Measurements from ENCODE around the gene ADSS1.
A peak's percentile ranks its signal among the peaks of the same experiment; 100 is the strongest.

Gene ADSS1

DNA sequence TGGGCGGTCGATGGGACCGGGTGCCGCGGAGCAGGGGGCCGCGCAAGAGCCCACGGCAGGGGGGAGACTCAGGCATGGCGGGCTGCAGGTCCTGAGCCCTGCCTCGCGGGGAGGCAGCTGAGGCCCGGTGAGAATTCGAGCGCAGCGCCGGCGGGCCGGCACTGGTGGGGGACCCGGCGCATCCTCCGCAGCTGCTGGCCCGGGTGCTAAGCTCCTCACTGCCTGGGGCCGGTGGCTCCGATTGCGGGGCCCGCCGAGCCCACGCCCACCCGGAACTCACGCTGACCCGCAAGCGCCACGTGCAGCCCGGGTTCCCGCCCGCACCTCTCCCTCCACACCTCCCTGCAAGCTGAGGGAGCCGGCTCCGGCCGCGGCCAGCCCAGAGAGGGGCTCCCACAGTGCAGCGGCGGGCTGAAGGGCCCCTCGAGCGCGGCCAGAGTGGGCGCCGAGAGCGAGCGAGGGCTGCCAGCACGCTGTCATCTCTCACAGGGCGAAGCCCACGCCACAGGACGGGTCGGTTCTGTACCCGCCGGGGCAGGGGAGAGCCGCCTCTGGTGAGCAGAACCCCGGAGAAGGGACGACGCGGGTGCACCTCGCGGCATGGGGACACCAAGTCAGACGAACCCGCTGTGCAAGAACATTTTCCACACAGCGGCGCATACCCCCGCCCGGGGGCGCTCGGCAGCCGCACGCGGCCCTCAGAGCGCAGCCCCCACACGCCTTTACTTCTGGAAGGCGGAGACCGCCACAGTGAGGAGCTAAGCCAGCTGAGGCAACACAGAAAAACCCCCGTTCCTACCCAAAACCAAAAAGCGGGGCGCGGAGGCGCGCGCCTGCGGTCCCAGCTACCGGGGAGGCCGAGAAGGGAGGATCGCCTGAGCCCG lies 27.8 kb downstream of the ADSS1 start:
- no peak for DNase-seq

DNA sequence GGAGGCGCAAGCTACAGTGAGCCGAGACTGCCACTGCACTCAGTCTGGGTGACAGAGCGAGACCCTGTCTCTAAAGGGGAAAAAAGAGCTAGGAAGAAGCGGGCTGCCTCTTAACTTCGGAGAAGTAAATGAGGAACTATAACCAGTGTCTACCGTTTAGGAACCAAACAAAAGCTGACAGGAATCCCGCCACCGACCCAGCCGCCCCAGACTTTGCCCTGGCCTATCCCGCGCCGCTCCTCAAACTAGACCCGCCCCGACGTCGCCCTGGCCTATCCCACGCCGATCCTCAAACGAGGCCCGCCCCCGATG lies 28.4 kb downstream of the ADSS1 start:
- no peak for DNase-seq

DNA sequence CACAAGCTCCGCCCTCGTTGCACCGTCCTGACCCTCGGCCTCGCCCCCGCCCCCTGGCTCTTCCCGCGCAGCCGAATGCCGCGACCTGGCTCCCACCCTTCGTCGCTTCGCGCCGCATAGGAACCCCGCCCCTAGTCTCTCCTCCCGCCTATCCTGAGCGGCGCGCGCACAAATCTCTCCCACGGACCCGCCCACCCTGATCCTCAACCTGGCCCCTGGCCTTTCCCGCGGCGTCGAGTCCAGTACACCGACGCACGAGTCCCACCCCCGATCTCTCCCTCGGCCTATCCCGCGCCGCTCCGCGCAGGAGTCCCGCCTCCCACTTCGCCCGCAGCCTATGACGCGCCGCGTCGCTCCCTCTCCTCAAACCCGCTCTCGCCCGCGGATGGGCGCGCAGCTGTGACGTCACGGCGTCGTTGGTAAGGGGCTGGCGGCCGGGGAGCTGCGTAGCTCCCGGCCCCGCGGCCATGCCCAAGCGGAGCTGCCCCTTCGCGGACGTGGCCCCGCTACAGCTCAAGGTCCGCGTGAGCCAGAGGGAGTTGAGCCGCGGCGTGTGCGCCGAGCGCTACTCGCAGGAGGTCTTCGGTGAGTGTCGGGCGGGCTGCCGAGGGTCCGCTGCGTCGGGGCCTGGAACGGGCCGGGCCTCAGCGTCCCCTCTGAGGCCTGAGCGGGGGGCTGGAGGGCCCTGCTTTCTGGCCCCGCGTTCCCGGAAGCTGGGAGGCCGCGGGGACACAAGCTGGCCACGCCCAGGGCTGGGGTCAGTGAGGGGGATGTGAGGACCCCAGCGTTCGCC lies 28.9 kb downstream of the ADSS1 start, which contains the start of gene SIVA1:
Gene SIVA1, plus strand, starts transcription at position 413 of the 793 bp plus-strand sequence. Its CDS starts 55 bp downstream, at position 468.
- DNase-seq, result peak; percentile 100

DNA sequence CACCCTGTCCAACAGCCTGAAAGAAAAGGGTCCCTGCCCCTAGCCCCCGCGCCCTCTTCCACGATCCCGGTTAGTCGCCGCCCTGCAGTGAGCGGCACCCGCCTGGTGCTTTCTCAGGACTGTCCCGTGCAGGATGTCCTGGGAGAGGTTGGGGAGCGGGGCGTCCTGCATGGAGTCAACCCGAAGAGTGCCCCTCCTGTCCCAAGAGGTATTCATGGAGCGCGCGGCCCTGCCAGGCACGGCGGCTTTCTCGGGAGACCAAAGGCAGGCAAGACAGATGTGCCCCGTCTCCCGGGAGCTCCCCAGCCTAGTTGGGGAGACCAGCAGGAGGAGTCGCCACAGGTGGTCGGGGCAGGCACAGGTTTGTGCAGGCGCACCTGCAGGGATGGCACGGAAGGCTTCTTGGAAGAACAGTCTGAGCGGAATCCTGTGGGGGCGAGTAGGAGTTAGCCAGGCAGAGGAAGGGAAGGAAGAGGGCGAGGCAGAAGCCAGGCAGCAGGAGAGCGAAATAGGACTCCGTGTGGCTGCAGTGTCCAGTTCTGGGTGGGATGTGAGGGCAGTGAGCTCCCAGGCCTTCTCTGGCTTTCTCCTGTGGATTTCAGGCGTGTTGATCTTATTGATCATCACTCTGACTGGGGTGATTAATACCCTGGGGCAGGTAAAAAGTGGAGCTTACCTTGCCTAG lies 29.6 kb downstream of the ADSS1 start:
- DNase-seq, result peak; percentile 46

DNA sequence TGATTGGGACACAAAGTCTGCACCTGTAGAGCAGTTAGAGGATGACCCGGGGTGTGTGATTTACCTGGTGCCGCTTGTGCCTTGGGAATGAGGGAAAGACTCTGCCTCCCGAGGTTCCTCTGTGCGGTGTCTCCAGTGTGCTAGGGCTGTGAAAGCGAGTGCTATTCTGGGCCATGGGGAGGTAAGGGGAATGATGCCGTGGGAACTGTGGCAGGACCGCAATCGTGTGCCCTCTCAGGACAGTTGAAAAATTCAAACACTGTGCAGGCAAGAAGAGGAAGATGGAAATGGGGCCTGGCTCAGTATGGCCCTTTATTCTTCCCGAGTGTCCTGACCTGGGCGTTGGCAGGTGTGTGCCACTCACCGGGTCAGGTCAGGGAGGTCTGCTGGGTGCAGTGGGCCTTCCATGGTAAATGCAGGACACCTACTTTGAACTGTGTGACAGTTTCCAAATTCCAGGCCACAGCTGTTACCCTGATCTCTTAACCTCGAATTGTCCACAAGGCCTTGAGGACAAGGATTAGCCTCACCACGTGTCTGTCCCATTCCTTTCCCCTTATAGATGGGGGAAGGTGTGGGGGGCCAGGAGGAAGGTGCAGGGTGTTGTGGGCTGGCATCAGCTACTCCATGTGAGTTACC lies 30.3 kb downstream of the ADSS1 start:
- DNase-seq, result no peak

DNA sequence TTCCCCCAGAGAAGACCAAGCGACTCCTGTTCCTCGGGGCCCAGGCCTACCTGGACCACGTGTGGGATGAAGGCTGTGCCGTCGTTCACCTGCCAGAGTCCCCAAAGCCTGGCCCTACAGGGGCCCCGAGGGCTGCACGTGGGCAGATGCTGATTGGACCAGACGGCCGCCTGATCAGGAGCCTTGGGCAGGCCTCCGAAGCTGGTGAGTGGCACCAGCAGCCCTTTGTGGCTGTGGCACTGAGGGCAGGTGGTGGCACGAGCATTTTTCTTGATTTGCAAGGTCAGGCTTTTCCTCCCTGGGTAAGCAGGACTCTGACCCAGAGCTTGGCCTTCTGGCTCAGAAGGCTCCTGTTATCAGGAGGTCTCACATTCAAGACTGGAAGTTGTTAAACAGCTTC lies 31.6 kb downstream of the ADSS1 start:
- no peak for DNase-seq

DNA sequence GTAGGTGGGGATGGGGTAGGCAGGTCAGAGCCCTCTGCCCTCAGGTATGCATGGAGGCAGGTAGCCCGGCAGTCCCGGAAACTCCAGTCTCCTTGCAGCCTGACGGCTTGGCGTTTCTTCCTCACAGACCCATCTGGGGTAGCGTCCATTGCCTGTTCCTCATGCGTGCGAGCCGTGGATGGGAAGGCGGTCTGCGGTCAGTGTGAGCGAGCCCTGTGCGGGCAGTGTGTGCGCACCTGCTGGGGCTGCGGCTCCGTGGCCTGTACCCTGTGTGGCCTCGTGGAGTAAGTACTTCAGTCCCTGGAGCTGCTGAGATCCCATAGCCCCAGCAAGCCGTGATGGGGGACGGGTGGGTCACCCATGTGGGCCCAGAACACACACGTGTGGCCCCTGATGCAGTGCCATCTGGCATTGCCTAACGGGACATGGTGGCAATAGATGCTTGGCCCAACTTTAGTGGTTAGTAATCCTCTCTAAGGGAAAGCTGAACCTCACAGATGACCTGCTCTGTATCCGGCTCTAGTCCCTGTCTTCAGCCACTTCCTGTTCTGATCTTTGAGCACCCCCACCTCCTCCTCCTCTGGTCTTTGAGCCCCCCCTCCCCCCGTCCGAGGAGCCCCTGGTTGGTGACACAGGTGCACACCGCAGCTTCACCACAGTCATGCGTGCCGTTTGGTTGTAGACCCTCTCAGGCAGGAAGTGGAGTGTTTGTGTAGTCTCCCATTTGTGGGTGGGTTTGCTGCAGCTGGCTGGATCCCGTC lies 32.6 kb downstream of the ADSS1 start:
- no peak for DNase-seq

DNA sequence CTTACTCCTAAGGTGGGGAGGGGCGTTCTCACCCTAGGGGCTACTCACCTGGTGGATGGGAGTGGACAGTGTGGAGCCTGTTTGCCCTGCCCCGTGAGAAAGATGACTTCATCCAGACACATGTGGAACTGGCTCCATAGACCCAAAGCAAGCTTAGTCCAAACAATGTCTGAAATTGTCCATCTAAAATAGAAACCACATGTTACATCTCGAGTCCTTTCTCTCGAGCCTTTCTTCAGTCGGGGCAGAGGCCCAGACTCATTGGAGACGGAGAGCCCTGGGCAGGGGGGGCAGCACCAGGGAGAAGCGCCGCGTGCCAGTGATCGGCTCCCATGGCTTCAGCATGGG lies 33.2 kb downstream of the ADSS1 start:
- DNase-seq, result no peak

DNA sequence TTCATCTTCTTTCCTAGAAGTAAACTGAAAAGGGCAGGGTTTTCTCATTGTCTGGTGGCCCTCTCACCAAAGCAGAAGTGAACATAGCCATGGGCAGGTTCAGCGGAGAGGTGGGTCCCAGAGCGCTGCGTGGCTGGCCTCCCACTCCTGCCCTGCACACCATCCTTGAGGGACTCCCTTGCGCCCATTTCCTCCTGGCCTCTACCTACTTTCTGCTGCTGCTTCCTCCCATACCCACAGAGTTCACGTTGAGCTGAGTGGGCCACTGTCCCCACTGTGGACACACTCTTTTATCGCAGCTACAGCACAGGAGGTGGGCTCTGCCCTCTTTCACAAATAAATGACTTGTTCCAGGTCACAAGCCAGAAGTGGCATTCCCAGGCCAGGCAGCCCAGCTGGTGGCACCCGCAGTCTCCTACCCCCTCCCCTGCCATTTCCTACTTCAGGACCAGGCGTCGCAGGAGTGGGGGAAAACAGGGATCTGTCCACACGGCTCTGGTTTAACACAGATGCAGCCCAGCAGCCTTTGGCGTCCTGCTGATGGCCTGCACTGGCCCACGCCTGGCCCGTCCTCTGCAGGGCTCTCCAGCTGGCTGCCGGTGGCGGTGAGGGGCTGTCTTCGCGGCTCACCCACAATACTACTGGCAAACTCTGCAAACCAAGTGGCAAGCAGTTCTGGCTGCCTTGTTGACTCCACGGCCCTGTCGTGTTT lies 33.8 kb downstream of the ADSS1 start:
- no peak for DNase-seq

DNA sequence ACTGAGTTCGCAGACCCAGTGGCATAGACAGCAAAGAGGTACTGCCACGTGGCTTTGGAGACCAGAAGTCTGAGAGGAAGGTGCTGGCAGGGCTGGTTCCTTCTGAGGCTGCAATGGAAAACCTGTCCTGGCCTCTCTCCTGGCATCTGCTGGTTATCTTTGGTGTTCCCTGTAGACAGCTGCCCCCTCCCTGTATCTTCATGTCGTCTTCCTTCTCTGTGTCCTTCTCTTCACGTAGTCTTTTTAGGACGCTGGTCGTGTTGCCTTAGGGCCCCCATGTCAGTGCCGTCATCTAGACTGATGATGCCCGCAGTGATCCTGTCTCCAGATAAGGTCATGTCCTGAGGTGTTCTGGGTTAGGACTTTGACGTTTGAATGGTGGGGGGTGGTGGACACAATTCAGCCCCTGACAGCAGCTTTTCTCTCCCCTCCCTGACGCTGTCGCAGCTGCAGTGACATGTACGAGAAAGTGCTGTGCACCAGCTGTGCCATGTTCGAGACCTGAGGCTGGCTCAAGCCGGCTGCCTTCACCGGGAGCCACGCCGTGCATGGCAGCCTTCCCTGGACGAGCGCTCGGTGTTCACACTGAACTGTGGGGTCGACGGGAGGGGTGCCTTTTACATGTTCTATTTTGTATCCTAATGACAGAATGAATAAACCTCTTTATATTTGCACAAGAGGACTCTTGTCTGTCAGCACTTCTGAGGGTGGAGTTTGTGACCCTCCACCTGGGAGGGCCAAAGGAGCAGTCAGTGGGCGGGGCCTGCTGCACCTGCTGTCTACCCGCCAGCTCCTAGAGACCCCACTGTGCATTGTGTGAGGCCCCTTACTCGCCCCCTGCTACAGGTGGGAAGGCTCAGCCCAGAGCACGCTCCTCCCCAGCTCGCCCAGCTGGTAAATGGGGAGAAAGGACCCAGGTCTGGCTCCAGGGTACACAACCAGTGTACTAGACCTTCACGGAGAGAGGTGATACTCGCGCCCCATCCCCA lies 35.2 kb downstream of the ADSS1 start:
- DNase-seq, result no peak

DNA sequence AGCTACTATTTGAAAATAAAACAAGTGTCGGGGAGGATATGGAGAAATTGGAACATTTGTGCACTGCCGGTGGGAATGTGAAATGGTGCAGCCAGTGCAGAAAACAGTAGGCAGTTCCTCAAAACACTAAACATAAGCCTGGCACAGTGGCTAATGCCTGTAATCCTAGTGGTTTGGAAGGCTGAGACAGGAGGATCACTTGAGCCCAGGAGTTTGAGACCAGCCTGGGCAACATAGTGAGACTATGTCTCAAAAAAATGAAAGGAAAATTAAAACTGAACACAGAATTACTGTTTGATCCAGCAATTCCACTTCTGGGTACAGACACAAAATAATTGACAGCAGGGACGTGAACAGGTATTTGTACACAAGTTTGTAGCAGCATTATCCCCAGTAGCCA lies 41.5 kb downstream of the ADSS1 start:
- DNase-seq, result no peak

DNA sequence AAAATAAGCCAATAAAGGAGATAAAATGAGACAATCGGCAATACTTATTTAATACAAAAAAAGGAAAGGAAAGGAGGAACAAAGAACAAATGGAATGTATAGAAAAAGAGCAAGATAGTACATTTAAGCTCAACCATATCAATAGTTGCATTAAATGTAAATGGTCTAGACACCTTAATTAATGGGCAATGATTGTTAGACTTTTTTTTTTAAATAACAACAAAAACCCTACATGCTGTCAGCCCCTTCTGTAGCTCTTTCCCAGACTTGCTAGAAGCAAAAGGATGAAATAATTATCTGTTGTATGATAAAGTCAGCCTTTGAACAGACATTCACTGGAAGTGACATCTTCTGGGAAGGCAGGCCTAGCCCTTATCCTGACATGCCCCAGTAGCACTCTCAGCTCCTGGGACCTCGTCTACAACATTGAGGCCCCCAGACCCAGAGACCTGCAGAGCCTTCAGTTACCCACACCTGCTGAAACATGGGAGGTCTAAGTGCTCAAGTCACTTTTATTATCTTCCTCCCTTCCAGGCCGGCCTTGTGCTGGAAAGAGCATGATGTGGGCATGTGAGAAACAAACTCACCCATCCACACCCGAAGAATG lies 42.3 kb downstream of the ADSS1 start:
- no peak for DNase-seq

DNA sequence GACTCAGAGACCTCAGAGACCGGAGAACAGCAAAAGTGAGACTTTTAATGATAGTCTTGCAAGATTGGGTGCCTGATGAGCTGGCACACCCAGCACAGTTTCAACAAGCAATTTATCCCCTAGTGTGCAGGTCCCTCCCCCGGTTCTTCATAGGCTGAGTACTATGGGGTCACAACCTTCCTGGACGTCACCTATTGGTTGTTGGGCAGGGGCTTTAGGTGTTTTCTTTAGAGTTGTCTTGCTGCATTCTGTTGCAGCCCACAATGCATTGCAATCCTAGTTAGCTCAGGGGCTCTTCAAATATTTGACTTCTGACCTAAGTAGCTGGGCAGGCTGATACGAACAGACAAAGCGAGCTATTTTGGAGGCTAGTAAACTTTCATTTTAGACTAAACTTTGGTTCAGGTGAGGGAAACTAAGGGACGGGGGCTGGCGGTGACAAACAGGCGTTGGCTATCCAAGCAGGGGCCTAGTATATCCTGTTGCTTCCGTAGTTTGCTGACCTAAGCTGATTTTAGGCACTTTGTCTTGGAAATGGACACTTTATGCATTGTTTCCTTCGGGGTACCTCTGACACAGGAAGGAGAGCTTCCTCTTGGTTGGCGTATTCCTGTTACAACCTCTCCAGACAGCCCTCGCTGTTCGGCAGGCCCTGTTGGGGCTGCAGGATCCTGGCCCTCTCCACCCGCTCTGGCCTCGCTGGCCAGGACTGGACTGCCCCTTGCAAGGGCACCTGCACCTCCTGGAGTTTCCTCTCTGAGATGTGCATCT lies 43.0 kb downstream of the ADSS1 start:
- DNase-seq, result no peak

DNA sequence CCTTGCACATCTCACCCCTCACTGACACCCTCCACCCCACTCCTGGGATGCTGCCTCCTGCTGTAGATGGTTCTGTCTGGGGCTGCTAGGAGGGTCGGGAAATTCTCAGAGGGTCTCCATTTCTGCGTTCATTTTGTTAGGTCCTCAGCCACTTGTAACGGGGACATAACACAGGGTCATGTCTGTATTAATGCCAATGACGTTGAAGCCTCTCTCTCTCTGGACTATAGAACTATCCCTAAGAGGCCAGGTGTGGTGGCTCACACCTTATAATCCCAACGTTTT lies 43.5 kb downstream of the ADSS1 start:
- DNase-seq, result no peak

DNA sequence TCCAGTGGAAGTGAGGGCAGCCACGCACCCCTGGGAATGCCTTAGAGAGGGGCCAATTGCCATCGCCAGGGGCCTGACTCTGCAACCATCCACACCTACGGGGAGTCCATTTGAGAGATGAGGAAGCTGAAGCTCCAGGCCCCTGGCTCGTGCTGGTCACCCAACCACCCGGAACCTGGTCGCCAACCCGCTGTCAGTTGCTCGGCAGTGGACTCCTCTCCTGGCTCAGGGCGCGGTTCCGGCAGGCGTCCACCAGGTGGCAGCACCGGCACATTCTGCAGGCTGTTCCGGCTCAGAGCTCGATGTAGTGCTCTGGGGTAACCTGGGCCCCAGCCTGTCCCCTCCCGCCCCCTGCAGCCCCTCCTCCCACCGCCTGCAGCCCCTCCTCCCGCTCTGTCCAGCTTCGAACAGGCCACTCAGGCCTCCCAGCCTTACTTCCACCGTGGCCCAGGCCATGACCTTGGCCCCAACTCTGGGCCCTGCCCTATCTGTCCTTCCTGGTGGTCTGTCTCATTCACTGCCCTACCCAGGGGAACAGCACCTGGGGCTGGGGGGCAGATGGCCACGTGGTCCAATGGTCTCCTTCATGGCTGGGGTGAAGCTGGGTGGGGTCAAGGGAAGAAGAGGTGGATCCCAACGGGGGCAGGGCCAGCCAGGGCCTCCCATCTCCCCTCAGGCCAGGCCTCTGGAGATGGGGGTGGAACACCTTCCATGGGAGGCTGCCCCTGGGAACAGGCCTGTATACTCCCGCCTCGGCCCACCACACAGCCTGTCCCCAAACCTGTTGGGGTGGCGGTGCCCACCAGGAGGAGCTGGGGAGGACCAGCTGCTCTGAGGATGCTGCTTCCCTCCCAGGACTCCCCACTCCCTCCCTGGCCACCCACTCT lies 44.7 kb downstream of the ADSS1 start:
- DNase-seq, result peak; percentile 83

DNA sequence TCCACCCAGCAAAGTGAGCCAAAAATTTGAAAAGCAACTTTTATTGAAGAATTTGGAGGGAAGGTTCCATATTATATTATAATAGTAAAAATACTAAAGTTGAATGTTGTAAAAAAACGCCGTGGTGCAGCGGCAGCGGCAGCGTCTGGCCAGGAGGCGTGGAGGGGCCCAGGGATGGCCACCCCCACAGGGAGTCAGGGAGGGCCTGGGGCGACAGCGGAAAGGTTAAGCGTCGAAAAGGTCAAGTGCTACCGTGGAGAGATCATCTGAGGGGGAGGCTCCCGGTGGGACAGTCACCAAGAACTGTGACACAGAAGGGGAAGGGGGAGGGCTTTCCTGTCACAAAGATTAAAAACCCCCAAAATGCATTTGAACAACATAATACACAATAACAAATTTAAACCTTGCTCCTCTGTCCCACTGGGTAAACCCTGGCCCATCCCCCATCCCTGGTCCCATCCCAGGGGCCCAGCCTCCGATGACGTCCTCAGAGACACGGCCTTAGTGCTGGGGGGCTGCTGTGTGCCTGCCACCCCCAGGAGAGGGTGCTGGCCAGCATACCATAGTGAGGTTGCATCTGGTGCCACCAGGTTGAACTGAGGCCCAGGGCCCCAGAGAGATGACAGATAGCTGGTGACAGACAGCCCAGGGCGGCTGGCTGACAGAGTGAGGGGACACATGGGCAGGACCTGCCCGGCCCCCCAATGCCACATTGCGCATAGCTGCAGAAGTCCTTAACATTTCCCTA lies 45.5 kb downstream of the ADSS1 start:
- DNase-seq, result no peak

DNA sequence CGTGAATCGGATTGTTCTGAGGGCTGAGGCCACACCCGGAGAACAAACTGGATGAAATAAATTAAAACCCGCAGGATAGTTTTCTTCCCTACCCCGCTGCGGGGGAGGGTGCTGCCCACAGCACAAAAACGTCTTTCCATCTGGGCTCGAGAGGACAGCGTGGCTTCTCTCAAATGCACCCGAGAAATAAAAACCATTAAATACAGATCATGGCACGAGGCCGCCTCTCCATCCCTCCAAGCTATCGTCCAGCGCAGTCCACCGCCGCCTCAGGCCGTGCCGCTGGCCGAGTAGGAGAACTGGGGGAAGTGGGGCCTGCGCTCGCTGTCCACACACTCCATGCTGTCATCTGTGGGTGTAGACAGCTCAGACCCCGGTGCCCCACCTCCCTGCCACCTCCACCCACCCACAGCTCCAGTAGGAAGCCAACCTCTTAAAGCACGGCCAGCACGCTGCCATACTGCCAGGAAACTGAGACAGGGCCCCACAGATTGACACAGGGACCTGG lies 46.1 kb downstream of the ADSS1 start:
- no peak for DNase-seq

All from COR-L47 (cell line).